HG03354 (cell line): ENCODE results near the gene SLC25A40.
A peak's percentile ranks its signal among the peaks of the same experiment; 100 is the strongest.

Experiments
- ATAC-seq: cut with Tn5 transposase; IDR thresholded peaks from one replicate; pipeline ENCODE4 v1.9.1; 2021; ENCODE audit warnings: mild to moderate bottlenecking; ENCODE audit not compliant: unreplicated experiment, poor library complexity, severe bottlenecking

Gene SLC25A40

DNA sequence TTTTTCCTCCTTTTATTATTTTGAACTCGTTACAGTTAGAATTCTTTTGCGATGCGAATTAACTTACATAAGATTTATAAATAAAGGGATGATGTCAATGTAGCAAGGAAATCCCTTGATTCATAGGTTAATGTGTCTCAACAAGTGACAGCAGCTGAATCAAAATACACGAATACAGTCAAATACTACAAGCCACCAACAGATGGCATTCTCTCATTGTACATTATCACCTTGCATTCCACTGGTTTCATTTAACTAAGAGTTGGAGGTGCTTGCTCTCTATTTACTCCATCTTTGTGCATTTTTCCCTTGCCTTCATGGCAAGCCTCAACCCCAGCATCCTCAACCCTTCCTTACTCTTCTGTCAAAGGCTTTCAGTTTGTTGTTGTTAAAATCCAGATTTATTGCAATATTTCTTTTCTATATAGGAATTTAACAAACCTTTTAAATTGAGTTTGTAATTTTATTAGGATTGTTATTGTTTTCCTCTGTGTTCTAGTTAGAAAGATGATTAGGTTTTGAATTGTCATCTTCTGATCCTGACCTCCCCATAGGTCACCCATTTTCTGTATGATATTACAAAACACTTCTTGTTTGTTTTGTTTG is 78.3 kb downstream of the SLC25A40 start:
- peak; percentile 93 for ATAC-seq

DNA sequence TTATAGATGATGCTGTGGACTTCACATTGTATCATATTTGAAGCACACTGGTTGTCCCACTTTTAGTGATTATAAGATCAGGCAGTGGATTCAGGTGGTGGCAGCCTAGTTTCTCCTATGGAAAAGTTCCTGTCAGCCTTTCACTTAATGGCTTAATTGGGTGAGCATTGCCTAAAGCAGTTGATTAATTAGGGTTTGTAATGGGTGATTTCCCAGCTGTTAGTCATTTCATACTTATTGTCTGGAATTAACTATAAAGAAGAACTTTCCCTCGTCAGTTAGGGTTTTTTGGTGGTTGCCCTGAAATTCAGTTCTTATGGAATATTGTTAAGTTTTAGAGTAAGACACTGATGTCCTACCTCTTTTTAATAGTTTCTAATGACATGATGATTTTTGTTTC is 78.8 kb downstream of the SLC25A40 start:
- ATAC-seq: peak; percentile 26

DNA sequence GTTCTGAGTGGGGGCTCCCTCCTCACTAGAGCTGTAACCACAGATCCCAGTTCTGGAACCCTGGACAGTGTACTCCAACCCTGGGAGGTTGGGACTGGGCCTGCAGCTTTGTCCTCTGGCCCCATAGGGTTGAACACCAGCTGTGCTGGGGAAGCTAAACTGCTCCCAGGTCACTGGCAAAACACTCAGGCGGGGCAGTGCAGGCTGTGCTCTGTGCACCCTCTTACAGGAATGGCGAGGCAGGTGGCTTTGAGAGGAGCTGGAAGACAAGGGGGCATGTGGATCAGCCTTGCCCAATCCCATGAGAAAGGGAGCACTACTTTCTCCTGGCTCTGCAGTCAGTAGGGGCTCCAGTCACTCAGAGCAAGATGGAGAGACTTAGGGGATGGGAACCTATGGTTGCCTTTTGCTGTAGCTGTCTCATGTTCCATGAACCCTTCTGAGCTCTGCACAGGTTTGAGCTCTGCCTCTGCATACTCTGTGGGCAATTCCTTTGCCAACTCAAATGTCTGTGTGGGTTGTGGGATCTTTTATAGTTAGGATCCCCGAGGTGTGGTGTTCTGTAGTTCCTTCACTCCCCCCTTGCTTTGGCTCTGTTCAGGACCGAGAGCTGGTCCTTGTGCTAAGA is 90.7 kb downstream of the SLC25A40 start:
- no peak for ATAC-seq

DNA sequence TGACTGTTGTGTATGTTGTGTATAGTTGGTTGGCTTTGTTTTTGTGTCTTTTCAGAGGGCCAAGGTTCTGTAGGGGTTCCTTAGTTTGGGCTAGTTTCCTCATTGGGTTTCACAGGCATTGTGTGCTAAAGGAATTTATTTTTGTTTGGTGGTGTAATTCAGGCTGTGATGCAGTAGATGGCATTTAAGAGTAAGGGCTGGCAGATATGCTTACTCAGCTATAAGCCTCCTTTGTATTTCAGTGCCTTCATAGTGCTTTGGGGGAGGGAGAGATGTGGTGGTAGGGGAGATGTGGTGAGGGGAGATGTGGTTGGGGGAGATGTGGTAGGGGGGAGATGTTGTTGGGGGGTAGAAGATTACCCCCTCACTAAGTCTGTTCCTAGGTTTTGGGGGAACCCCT is 91.7 kb downstream of the SLC25A40 start:
- ATAC-seq: no peak
